ENCODE data around the gene TACSTD2.

GRCh38 chr1:58581641-58582040 lies 4.6 kb upstream of the TACSTD2 start:
- TF ChIP-seq CTCF (IDR thresholded peaks at IDR 0.05 in 4 of 5, conservative IDR thresholded peaks at IDR 0.05 in 1 of 5): no peak
- TF ChIP-seq POLR2A (IDR thresholded peaks at IDR 0.05): no peak
